ENCODE results near the gene WWOX.

DNA sequence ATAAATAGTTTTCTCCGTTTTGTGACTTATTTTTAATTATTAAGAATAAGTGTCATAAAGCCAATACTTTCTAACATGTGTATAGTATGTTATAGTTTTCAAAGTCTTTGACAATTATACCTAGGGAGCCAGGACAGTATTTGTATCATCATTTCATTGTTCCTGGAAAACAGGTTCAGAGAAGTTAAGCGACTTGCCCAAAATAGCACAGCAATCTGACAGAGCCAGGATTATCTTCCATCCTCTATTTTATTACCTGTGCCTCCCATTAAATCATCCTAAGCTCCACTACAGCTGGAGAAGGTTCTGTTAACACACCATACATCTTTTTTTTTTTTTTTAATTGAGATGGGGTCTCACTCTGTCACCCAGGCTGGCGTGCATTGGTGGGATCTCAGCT, 782.7 kb downstream of the WWOX start:
- TF ChIP-seq NBN (conservative IDR thresholded peaks at IDR 0.05) (no peak), HNF1A (IDR thresholded peaks at IDR 0.05; ENCODE audit: low read depth) (no peak), HNF1A (CRISPR knock-in tag; IDR thresholded peaks at IDR 0.05; ENCODE audit: borderline replicate concordance) (no peak), KLF6 (CRISPR knock-in tag; IDR thresholded peaks at IDR 0.05) (no peak)
